Measurements from ENCODE around the gene H3-3A. TPM values are rescaled to one million over a fixed set of nuclear protein-coding genes. Genes with fewer than 3 reads are reported as not detected.

Gene H3-3A
- total RNA-seq, 4 donors from 2014 or later = 224 to 510 (median 444) TPM

GRCh38 chr1:226064816-226065248 is 2.3 kb downstream of the H3-3A start:
- under 1% methylated on average over 5 of the region's 5 CpGs for WGBS
- Histone ChIP-seq H3K4me1 (peaks cover 52% of the 10 kb centered on the region), H3K36me3 (peaks cover 41% of the 10 kb centered on the region), H3K27ac (peak overlapping the region; percentile 99), H3K9me3 (no peaks in the 10 kb centered on the region), H3K4me3 (peak overlapping the region; percentile 91), H3K27me3 (no peaks in the 10 kb centered on the region)
- TF ChIP-seq POLR2AphosphoS5 (IDR thresholded peaks at IDR 0.05) = no peak
- peak; percentile 38 to 53 for TF ChIP-seq CTCF (IDR thresholded peaks at IDR 0.05)
- no peak for DNase-seq (ENCODE audit: low spot score in 2 of 2)

- H3K27me3 ChIP-seq = no peaks in the 10 kb centered on the region
- H3K27ac ChIP-seq = no peak overlapping the region
- no peak for DNase-seq (ENCODE audit: low spot score in 2 of 2)
- peaks cover 40% of the 10 kb centered on the region for H3K4me1 ChIP-seq
- H3K4me3 ChIP-seq = no peak overlapping the region
- TF ChIP-seq EP300 (IDR thresholded peaks at IDR 0.05) = no peak
- no peak for TF ChIP-seq POLR2AphosphoS5 (IDR thresholded peaks at IDR 0.05)
- no peak for TF ChIP-seq CTCF (IDR thresholded peaks at IDR 0.05)
- TF ChIP-seq POLR2A (IDR thresholded peaks at IDR 0.05) = no peak
- 41% methylated on average over 4 of the region's 4 CpGs for WGBS
- H3K36me3 ChIP-seq = peaks cover 52% of the 10 kb centered on the region
- no peaks in the 10 kb centered on the region for H3K9me3 ChIP-seq
Observed at GRCh38 chr1:226066415-226067078, 4.0 kb downstream of the H3-3A start.

- TF ChIP-seq EP300 (IDR thresholded peaks at IDR 0.05) (no peak), POLR2AphosphoS5 (IDR thresholded peaks at IDR 0.05) (no peak)
- Histone ChIP-seq H3K9me3 (no peaks in the 10 kb centered on the region), H3K27ac (no peak overlapping the region), H3K36me3 (peaks cover 80% of the 10 kb centered on the region), H3K4me1 (peaks cover 33% of the 10 kb centered on the region), H3K27me3 (no peaks in the 10 kb centered on the region), H3K4me3 (no peak overlapping the region)
- 89% methylated on average over 13 of the region's 13 CpGs for WGBS
- no peak for DNase-seq (ENCODE audit: low spot score in 2 of 2)
Observed at GRCh38 chr1:226069811-226070489, 7.4 kb downstream of the H3-3A start.

- no peak for DNase-seq (ENCODE audit: low spot score in 2 of 2)
- Histone ChIP-seq H3K4me1 (peaks cover 9% of the 10 kb centered on the region), H3K27me3 (no peaks in the 10 kb centered on the region), H3K4me3 (no peak overlapping the region), H3K36me3 (peaks cover 70% of the 10 kb centered on the region), H3K9me3 (no peaks in the 10 kb centered on the region), H3K27ac (no peak overlapping the region)
- 60% methylated on average over 4 of the region's 4 CpGs for WGBS
- TF ChIP-seq POLR2A (IDR thresholded peaks at IDR 0.05) (peak in 1 of 2 donors; percentile 9), CTCF (IDR thresholded peaks at IDR 0.05) (no peak)
Observed at GRCh38 chr1:226072347-226072746, 9.8 kb downstream of the H3-3A start.

GRCh38 chr1:226073184-226073950 is 10.9 kb downstream of the H3-3A start:
- Histone ChIP-seq H3K27me3 (no peaks in the 10 kb centered on the region), H3K4me1 (peaks cover under 1% of the 10 kb centered on the region), H3K27ac (no peak overlapping the region), H3K9me3 (no peaks in the 10 kb centered on the region), H3K36me3 (peaks cover 60% of the 10 kb centered on the region), H3K4me3 (no peak overlapping the region)
- no peak for DNase-seq (ENCODE audit: low spot score in 2 of 2)
- 49% methylated on average over 6 of the region's 6 CpGs for WGBS
- TF ChIP-seq EP300 (IDR thresholded peaks at IDR 0.05) (no peak), POLR2AphosphoS5 (IDR thresholded peaks at IDR 0.05) (no peak), CTCF (IDR thresholded peaks at IDR 0.05) (no peak), POLR2A (IDR thresholded peaks at IDR 0.05) (no peak)

All from suprapubic skin (tissue), 4 donors.